Esophagus muscularis mucosa (tissue), 4 donors: Measurements from ENCODE around the gene GALNS.

Source experiments
- CTCF ChIP-seq, 3 experiments: fragments of 200-600 bp in 2 of 3; fragments of 450-650 bp in 1 of 3; sonication (generic) in 2 of 3; IDR thresholded peaks; one replicate each; pipeline ENCODE4 v1.5.1; 2017 to 2019; ENCODE audit warnings: antibody characterized with exemption in 3 of 3, mild to moderate bottlenecking in 2 of 3, moderate library complexity in 1 of 3
- EP300 ChIP-seq: sonication (generic); formaldehyde crosslinking; IDR thresholded peaks from one replicate; pipeline ENCODE4 v1.6.1; 2017; ENCODE audit warnings: antibody characterized with exemption
- POLR2AphosphoS5 ChIP-seq, 2 donors: sonication (generic); formaldehyde crosslinking; IDR thresholded peaks; one replicate each; pipeline ENCODE4 v1.6.1; 2017; ENCODE audit warnings: antibody characterized with exemption in 2 of 2

DNA sequence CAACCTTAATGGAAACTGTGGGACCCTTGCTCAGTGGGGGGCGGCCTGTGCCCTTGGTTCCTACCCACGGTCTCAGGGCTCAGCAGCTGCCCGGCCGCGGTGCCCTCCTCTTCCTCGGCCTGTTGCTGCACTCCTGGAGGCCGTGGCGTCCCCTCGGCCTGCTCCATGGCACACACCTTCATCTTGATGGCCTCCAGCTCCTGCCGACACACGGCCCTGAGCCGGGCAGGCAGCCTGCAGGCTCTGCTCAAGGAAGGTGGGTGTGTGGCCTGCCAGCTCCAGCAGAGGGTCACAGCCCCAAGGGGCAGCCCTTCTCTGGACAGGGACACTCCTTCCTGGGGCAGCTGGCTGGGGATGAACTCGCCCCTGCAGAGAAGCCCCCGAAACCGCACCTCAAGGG lies 9.0 kb upstream of the GALNS start:
- TF ChIP-seq CTCF (IDR thresholded peaks at IDR 0.05) (no peak), EP300 (no peak), POLR2AphosphoS5 (IDR thresholded peaks at IDR 0.05) (no peak)
